H9 (cell line): ENCODE results near the gene AMMECR1L. TPM values are rescaled to one million over a fixed set of nuclear protein-coding genes. Genes with fewer than 3 reads are reported as not detected.

Experiments used
- DNase-seq: peaks from one replicate; pipeline ENCODE4 v3.0.0-alpha.2; 2017
- H2AFZ ChIP-seq: one replicate; pipeline ENCODE4 v1.6.1; 2013; ENCODE audit warnings: mild to moderate bottlenecking, low read length, control low read depth, moderate library complexity
- H2AK5ac ChIP-seq: 2 replicates; pipeline ENCODE4 v1.6.1; 2013; ENCODE audit warnings: low read length, control low read depth, mixed read lengths; ENCODE audit not compliant: insufficient read length
- H2BK120ac ChIP-seq: one replicate; pipeline ENCODE4 v1.6.1; 2013; ENCODE audit warnings: low read depth, mild to moderate bottlenecking, low read length, control low read depth, inconsistent platforms; ENCODE audit not compliant: poor library complexity, severe bottlenecking
- H2BK12ac ChIP-seq: 2 replicates; pipeline ENCODE4 v1.6.1; 2013; ENCODE audit warnings: low read length, control low read depth, mixed read lengths, low read depth; ENCODE audit not compliant: insufficient read length
- H2BK15ac ChIP-seq: 2 replicates; pipeline ENCODE4 v1.6.1; 2013; ENCODE audit warnings: low read depth, low read length, control low read depth
- H2BK20ac ChIP-seq: one replicate; pipeline ENCODE4 v1.6.1; 2013; ENCODE audit warnings: low read depth, mild to moderate bottlenecking, low read length, control low read depth, inconsistent platforms; ENCODE audit not compliant: poor library complexity, severe bottlenecking
- H2BK5ac ChIP-seq: 2 replicates; pipeline ENCODE4 v1.6.1; 2013; ENCODE audit warnings: low read length, control low read depth, mixed read lengths; ENCODE audit not compliant: insufficient read length
- H3K14ac ChIP-seq: 2 replicates; pipeline ENCODE4 v1.6.1; 2013; ENCODE audit warnings: low read length, control low read depth; ENCODE audit not compliant: insufficient read depth
- H3K18ac ChIP-seq: 2 replicates; pipeline ENCODE4 v1.6.1; 2013; ENCODE audit warnings: low read depth, mild to moderate bottlenecking, mixed read lengths, low read length, control low read depth; ENCODE audit not compliant: insufficient read length
- H3K23ac ChIP-seq: 2 replicates; pipeline ENCODE4 v1.6.1; 2013; ENCODE audit warnings: low read length, control low read depth, mixed read lengths, low read depth; ENCODE audit not compliant: insufficient read length
- H3K23me2 ChIP-seq: 2 replicates; pipeline ENCODE4 v1.6.1; 2013; ENCODE audit warnings: low read depth, mild to moderate bottlenecking, mixed read lengths, low read length, control low read depth; ENCODE audit not compliant: insufficient read length, poor library complexity, severe bottlenecking
- H3K27ac ChIP-seq: 2 replicates; pipeline ENCODE4 v1.5.1; 2013; ENCODE audit warnings: low read length, control low read depth, mixed read lengths, low read depth; ENCODE audit not compliant: insufficient read length
- H3K27me3 ChIP-seq: 2 replicates; pipeline ENCODE4 v1.6.1; 2013; ENCODE audit warnings: low read length, control low read depth, inconsistent platforms; ENCODE audit not compliant: insufficient read depth
- H3K4ac ChIP-seq: 2 replicates; pipeline ENCODE4 v1.6.1; 2013; ENCODE audit warnings: low read depth, mild to moderate bottlenecking, control low read depth, inconsistent platforms, low read length, moderate library complexity
- H3K4me1 ChIP-seq: 2 replicates; pipeline ENCODE4 v1.6.1; 2013; ENCODE audit warnings: low read length, control low read depth, inconsistent platforms; ENCODE audit not compliant: insufficient read depth
- H3K4me2 ChIP-seq: 2 replicates; pipeline ENCODE4 v1.6.1; 2013; ENCODE audit warnings: low read length, control low read depth, mixed read lengths; ENCODE audit not compliant: insufficient read length, insufficient read depth
- H3K56ac ChIP-seq: 2 replicates; pipeline ENCODE4 v1.6.1; 2013; ENCODE audit warnings: low read depth, mild to moderate bottlenecking, mixed read lengths, low read length, control low read depth; ENCODE audit not compliant: insufficient read length
- H3K79me1 ChIP-seq: 2 replicates; pipeline ENCODE4 v1.6.1; 2013; ENCODE audit warnings: low read depth, mild to moderate bottlenecking, moderate library complexity, low read length, control low read depth, inconsistent platforms; ENCODE audit not compliant: insufficient read depth, poor library complexity, severe bottlenecking
- H3K79me2 ChIP-seq: 2 replicates; pipeline ENCODE4 v1.6.1; 2013; ENCODE audit warnings: low read length, control low read depth, inconsistent platforms; ENCODE audit not compliant: insufficient read depth
- H3K9ac ChIP-seq: 2 replicates; pipeline ENCODE4 v1.6.1; 2013; ENCODE audit warnings: low read length, control low read depth, mixed read lengths; ENCODE audit not compliant: insufficient read length; ENCODE audit errors: extremely low read depth
- H3K9me3 ChIP-seq: one replicate; pipeline ENCODE4 v1.6.1; 2013; ENCODE audit warnings: low read depth, low read length, inconsistent platforms; ENCODE audit not compliant: control insufficient read depth
- H3T11ph ChIP-seq: one replicate; pipeline ENCODE4 v1.6.1; 2013; ENCODE audit warnings: mild to moderate bottlenecking, low read length, control low read depth, inconsistent platforms
- H4K20me1 ChIP-seq: one replicate; pipeline ENCODE4 v1.6.1; 2013; ENCODE audit not compliant: control insufficient read depth, insufficient read length, insufficient read depth
- H4K5ac ChIP-seq: 2 replicates; pipeline ENCODE4 v1.6.1; 2013; ENCODE audit warnings: low read depth, mild to moderate bottlenecking, mixed read lengths, low read length, control low read depth; ENCODE audit not compliant: insufficient read length
- H4K8ac ChIP-seq: replicated peaks from 2 replicates; pipeline ENCODE4 v1.6.1; 2013; ENCODE audit warnings: low read length, control low read depth, mixed read lengths, low read depth; ENCODE audit not compliant: insufficient read length
- H4K91ac ChIP-seq: 2 replicates; pipeline ENCODE4 v1.6.1; 2013; ENCODE audit warnings: low read depth, mild to moderate bottlenecking, moderate library complexity, mixed read lengths, low read length, control low read depth; ENCODE audit not compliant: insufficient read length
- H3K27ac Mint-ChIP-seq, 3 experiments: 2 replicates in 2 of 3; 3 replicates in 1 of 3; pipeline ENCODE4 v1.8.0; 2020 to 2021; ENCODE audit warnings: mixed read lengths in 3 of 3, mild to moderate bottlenecking in 1 of 3, moderate library complexity in 1 of 3
- H3K27me3 Mint-ChIP-seq: 2 replicates; pipeline ENCODE4 v1.8.0; 2021; ENCODE audit warnings: low read depth, mild to moderate bottlenecking, moderate library complexity, mixed read lengths
- H3K36me3 Mint-ChIP-seq, 3 experiments: 2 replicates in 2 of 3; 3 replicates in 1 of 3; pipeline ENCODE4 v1.8.0; 2020 to 2021; ENCODE audit warnings: low read depth in 3 of 3, mixed read lengths in 3 of 3; ENCODE audit not compliant: insufficient read depth in 1 of 3
- H3K4me1 Mint-ChIP-seq, 2 experiments: 2 replicates each; pipeline ENCODE4 v1.8.0; 2020; ENCODE audit warnings: mixed read lengths in 2 of 2
- H3K4me3 Mint-ChIP-seq, 2 experiments: 2 replicates in 1 of 2; 3 replicates in 1 of 2; pipeline ENCODE4 v1.8.0; 2020 to 2021; ENCODE audit warnings: mild to moderate bottlenecking in 2 of 2, mixed read lengths in 2 of 2, moderate library complexity in 1 of 2
- H3K9me3 Mint-ChIP-seq, 2 experiments: 2 replicates in 1 of 2; 3 replicates in 1 of 2; pipeline ENCODE4 v1.8.0; 2020; ENCODE audit warnings: mild to moderate bottlenecking in 2 of 2, mixed read lengths in 2 of 2, moderate library complexity in 1 of 2
- WGBS: extraction: QIAGEN DNeasy Blood & Tissue Kit; methylation state at CpG from one replicate; pipeline ENCODE4 v1.1.7; 2013; ENCODE audit warnings: missing lambda C conversion rate, low lambda C conversion rate, mixed read lengths; ENCODE audit not compliant: insufficient read length; ENCODE audit errors: extremely low coverage; 5-methylcytosine and 5-hydroxymethylcytosine counted together
- total RNA-seq: library from RNA; stranded (reverse); gene quantifications from 2 replicates; pipeline ENCODE4 v1.2.1, GENCODE V29; 2021
- TF ChIP-seq, protein P1 (sequence below): fragments of 200-600 bp; sonication (generic); conservative IDR thresholded peaks from 3 replicates; pipeline ENCODE4 v1.8.0; 2021; ENCODE audit warnings: antibody characterized with exemption, mild to moderate bottlenecking

Gene AMMECR1L
- total RNA-seq, 1 experiment from 2014 or later: 20.0 TPM

DNA sequence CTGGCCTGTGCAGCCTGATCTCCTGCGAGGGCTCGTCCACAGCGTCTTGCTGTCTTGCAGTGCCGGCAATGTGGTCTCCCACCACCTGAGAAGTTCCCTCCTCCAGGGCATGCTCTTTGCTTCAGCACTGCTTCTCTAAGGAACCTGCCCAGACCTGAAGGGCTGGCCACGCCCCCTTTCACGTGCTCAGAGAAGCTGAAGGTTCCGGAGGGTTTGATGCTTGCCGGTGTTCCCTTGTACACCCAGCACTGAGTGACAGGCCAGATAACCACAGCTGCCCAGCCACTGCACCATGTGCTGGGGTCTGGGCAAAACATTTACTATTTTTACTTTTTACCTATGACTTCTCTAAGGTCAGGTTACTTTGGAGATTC is 26.1 kb downstream of the AMMECR1L start:
- Histone ChIP-seq H4K5ac (no peak overlapping the region), H3K56ac (no peak overlapping the region), H4K8ac (no peak overlapping the region), H3K4me2 (no peak overlapping the region), H2BK20ac (no peak overlapping the region), H3K79me2 (peaks cover 19% of the 10 kb centered on the region; the same call in 1 of the 2 replicates), H2BK5ac (no peak overlapping the region), H3K23ac (no peak overlapping the region), H2AK5ac (no peak overlapping the region), H2BK15ac (no peak overlapping the region), H3T11ph (no peak overlapping the region), H2BK120ac (no peak overlapping the region), H4K20me1 (no peaks in the 10 kb centered on the region), H2BK12ac (no peak overlapping the region), H3K4me1 (no peaks in the 10 kb centered on the region), H2AFZ (no peak overlapping the region), H3K4ac (no peak overlapping the region), H3K23me2 (peaks cover 7% of the 10 kb centered on the region), H3K14ac (no peak overlapping the region), H3K9me3 (no peaks in the 10 kb centered on the region), H3K9ac (no peak overlapping the region), H4K91ac (no peak overlapping the region), H3K27me3 (no peaks in the 10 kb centered on the region), H3K27ac (no peak overlapping the region), H3K18ac (no peak overlapping the region), H3K79me1 (peaks cover 2% of the 10 kb centered on the region)
- Mint-ChIP-seq H3K4me3 (peak overlapping the region; percentile 55 to 74), H3K36me3 (peaks cover 17 to 29% (median 26%) of the 10 kb centered on the region in 3 experiments), H3K9me3 (no peaks in the 10 kb centered on the region; a peak in 1 of 5 replicates), H3K27ac (peak overlapping the region in 2 of 3 experiments; percentile 67 to 90; a peak in 2 of 7 replicates), H3K27me3 (no peaks in the 10 kb centered on the region), H3K4me1 (peaks cover 25 to 35% of the 10 kb centered on the region in 2 experiments)
- no CpG with 5 or more reads among the region's 8 CpGs for WGBS
- peak; percentile 92 for DNase-seq
- TF ChIP-seq, protein P1, sequence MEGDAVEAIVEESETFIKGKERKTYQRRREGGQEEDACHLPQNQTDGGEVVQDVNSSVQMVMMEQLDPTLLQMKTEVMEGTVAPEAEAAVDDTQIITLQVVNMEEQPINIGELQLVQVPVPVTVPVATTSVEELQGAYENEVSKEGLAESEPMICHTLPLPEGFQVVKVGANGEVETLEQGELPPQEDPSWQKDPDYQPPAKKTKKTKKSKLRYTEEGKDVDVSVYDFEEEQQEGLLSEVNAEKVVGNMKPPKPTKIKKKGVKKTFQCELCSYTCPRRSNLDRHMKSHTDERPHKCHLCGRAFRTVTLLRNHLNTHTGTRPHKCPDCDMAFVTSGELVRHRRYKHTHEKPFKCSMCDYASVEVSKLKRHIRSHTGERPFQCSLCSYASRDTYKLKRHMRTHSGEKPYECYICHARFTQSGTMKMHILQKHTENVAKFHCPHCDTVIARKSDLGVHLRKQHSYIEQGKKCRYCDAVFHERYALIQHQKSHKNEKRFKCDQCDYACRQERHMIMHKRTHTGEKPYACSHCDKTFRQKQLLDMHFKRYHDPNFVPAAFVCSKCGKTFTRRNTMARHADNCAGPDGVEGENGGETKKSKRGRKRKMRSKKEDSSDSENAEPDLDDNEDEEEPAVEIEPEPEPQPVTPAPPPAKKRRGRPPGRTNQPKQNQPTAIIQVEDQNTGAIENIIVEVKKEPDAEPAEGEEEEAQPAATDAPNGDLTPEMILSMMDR: no peak
